Measurements from ENCODE around the gene RARA.

RARA gene

DNA sequence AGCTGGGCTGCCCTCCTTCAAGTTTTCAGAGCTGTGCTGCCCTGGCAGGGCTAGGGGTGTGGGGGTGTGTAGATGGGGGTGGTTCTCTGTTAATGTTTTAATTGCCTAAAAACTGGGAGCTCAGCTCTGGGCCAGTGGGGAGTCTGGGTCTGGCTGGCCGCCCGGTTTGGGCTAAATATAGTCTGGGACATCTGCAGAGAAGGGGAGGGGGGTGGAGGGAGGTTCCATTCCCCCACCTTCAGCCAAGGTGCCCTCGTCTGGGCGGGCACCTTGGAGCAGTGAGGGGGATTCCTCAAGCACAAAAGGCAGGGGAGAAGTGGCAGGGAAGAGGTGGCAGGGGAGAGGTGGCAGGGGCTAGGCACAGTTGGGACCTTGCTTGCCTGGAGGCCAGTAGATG lies 13.0 kb downstream of the RARA start:
- in situ Hi-C loops (cut with HindIII; ENCODE audit: low sequenced_read_pairs), result no loop called here
- TF ChIP-seq, protein P1, sequence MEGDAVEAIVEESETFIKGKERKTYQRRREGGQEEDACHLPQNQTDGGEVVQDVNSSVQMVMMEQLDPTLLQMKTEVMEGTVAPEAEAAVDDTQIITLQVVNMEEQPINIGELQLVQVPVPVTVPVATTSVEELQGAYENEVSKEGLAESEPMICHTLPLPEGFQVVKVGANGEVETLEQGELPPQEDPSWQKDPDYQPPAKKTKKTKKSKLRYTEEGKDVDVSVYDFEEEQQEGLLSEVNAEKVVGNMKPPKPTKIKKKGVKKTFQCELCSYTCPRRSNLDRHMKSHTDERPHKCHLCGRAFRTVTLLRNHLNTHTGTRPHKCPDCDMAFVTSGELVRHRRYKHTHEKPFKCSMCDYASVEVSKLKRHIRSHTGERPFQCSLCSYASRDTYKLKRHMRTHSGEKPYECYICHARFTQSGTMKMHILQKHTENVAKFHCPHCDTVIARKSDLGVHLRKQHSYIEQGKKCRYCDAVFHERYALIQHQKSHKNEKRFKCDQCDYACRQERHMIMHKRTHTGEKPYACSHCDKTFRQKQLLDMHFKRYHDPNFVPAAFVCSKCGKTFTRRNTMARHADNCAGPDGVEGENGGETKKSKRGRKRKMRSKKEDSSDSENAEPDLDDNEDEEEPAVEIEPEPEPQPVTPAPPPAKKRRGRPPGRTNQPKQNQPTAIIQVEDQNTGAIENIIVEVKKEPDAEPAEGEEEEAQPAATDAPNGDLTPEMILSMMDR (IDR thresholded peaks at IDR 0.05; ENCODE audit: low read depth, low read length, missing control alignments), result no peak
- DNase-seq (ENCODE audit: low read depth), result no peak
- H3K4me3 ChIP-seq (ENCODE audit: low read depth, low read length), result peak overlapping the region; percentile 12

DNA sequence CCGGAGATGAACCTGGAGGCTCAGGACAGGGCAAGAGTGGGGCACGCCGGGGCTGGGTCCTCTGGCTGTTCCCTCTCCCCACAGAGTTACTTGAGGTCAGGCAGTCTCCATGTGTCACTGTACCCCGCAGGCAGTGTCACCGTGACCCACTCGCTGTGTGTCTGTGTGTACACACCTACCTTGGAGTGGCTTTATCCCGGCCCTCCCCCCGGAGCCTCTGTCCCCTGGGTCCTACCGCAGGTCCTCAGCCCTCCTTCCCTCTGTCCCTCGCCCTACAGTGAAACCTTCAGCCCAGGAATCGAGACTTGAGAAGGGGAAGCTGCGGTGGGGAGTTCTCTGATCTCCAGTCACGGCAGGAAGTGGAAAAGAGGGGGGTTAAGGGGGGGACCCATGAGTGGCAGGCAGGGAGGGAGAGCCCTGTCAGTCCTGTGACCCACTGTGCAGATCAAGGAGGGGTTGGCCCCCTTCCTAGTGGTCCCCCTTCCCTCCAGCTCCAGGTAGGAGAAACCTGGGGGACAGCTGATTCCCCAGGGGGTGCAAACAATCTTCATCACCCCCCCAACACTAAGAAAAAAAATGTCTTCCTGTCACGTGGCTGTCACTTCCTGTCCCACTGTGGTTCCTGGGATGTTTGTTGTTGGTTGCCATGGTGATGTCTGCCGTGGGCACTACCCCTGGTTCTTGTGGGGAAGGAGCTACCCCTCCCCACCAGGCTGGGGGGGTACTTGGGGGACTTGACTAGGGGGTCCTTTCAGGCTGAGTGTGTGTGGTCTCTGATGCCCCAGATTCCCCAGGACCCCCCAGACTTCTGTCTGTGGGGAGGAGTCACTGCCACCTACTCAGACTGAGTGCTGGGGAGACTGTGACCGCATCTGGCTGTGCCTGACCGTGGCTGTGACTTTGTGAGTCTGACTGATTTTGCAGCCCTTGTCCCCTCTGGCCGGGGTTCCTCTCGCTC lies 13.7 kb downstream of the RARA start:
- H3K4me3 ChIP-seq (ENCODE audit: low read depth, low read length), result peak overlapping the region; percentile 12
- TF ChIP-seq, protein P1 (IDR thresholded peaks at IDR 0.05; ENCODE audit: low read depth, low read length, missing control alignments), result no peak
- in situ Hi-C loops (cut with HindIII; ENCODE audit: low sequenced_read_pairs), result no loop called here
- DNase-seq (ENCODE audit: low read depth), result no peak

DNA sequence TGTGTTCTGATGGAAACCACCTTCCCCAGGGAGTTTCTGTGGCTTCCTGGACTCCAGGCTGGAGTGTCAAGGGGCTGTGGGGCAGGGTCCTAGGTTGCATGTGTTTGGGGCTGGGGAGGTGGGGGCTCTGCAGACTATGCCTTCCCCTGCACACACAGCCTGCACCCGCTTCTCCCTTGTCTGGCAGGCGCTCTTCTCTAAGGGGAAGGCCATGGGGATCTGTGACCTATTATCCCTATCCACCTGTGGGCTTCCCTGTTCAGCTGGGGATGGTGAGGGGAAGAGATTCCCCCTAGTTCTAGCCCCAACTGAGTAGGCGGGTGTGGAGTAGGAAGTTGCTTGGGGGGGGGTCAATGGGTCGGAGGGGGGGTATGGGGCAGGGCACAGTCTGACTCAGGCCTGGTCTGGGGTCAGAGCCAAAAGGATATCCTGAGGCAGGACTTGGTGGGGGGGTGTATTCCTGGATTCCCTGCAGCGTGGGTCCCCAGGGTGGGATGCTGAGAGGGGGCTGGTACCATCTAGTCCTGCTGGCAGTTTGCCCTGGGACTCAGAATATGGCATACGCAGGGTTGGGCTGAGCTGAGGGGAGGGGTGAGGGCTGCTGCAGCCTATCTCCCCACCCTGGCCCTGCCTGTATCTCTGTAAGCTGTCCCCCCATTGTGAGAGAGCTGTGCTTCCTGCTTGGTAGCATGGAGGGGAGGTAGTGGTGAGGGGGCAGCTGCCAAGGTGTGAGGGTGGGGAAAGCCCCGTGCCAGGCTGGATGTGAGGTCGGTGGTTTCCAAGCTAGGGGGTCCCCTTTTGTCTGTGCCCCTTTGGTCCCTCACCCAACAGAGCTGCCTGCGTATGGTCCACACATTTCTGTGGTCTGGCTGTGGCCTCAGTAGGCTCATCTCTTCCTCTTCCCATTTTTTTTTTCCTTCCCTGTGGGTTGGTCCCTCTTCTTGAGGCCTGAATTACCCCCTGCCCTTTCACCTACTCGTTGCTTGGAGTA lies 14.7 kb downstream of the RARA start:
- in situ Hi-C loops (cut with HindIII; ENCODE audit: low sequenced_read_pairs), result no loop called here
- H3K4me3 ChIP-seq (ENCODE audit: low read depth, low read length), result no peak overlapping the region
- DNase-seq (ENCODE audit: low read depth), result no peak
- TF ChIP-seq, protein P1 (IDR thresholded peaks at IDR 0.05; ENCODE audit: low read depth, low read length, missing control alignments), result no peak

DNA sequence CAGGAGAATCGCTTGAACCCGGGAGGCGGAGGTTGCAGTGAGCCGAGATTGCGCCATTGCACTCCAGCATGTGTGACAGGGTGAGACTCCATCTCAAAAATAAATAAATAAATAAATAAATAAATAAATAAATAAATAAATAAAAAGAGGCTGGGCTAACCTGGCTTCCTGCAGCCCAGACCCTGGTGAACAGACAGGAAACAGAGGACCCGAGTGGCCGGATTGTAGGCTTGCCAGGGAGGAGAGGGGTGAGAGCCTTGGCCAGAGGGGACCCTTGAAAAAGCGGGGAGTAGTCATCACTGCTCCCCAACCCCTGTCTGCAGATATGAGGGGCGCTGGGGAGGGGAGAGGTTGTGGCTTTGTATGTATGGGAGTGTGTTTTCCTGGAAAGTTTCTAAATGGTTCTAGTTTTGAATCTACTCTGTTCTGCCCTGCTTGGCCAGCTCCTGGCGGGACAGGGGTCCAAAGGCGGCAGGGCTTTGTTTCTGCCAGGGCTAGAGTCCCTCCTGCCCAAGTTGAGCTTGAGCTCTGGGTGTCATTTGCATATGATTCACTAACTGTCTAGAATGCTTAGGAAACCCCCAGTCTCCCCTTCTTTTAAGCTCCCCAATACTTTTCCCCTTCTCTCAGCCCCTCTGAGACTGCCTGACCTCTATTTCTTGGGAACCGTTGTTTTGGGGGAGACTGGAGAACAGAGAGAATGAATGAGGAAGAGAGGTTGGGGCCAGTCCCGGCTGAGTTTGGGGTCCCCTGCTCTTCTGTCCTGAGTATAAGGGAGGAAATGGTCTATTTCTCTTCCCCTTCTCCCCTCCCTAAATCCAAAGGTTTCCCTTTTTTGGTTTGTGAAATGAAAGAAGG lies 16.4 kb downstream of the RARA start:
- TF ChIP-seq, protein P1 (IDR thresholded peaks at IDR 0.05; ENCODE audit: low read depth, low read length, missing control alignments), result no peak
- in situ Hi-C loops (cut with HindIII; ENCODE audit: low sequenced_read_pairs), result no loop called here
- no peak for DNase-seq (ENCODE audit: low read depth)
- no peak overlapping the region for H3K4me3 ChIP-seq (ENCODE audit: low read depth, low read length)

DNA sequence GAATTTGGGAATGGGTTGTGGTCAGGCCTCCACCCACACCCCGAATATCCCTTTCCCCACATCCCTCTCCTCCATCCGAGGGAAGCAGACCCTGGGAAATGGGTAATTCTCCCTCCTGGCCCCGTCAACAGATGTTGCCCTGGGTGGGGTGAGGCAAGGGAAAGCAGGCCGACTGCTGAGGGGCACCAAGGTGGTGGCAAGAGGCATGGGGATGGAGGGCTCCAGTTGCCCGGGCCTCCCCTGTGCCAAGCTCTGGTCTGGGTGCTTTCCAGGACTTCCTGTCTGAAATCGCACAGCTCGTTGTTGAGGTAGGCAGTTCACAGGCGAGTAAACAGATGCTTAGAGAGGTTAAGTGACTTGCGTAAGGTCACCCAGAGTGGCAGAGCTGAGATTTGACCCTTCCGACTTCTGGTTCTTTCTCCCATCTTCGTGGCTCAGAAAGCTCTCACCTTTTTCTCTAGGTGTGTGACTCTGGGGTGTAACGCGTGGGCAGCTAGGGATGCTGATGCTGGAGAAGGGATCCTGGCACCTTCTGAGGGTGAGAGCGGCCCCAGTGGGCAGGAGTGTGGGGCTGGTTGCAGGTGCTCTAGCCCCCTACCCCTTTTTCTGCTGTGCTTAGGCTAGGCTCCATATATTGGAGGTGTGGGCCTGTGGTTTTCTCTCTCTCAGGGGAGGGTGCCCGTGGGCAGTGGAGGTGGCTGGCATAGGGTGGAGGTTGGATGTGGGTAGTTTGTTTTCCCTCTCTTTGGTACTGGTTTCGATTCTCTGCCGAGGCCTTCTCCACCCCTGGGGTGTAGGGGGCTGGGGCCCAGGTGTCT lies 17.2 kb downstream of the RARA start:
- TF ChIP-seq, protein P1 (IDR thresholded peaks at IDR 0.05; ENCODE audit: low read depth, low read length, missing control alignments), result no peak
- in situ Hi-C loops (cut with HindIII; ENCODE audit: low sequenced_read_pairs), result no loop called here

More for the DNA sequence above, 17.2 kb downstream of the RARA start:
- DNase-seq (ENCODE audit: low read depth), result no peak
- no peak overlapping the region for H3K4me3 ChIP-seq (ENCODE audit: low read depth, low read length)

Measured in astrocyte of the cerebellum (primary cell).